Left forelimb (tissue), 1 donor: ENCODE measurements around the gene MAP7.
"Not testable (repeated sequence)": the region's sequence is repeated elsewhere in the genome, so short reads cannot be mapped to it uniquely, and the experiment has no call there.

ENCODE experiments used
- DNase-seq: peaks from one replicate; pipeline ENCODE4 v3.0.0-alpha.2; 2018; ENCODE audit warnings: low spot score

MAP7 gene

DNA sequence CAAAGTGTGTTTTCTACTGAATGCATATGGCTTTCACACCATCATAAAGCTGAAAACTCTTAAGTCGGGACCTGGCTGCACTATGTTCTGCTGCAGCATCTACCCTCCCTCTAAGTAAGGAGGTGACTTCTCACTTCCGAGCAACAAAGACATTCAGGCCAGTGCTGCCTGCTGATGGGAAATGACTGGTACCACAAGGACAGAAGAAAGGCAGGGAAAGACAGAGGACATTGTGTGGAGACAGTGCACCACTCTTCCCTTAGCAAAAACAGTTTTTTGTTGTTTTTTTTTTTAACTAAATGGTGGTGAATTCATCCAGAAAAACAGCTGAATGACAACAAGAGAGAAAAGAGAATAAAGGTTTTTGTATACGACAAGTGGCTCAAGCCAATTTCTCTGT is 81.5 kb downstream of the MAP7 start:
- no peak for DNase-seq

DNA sequence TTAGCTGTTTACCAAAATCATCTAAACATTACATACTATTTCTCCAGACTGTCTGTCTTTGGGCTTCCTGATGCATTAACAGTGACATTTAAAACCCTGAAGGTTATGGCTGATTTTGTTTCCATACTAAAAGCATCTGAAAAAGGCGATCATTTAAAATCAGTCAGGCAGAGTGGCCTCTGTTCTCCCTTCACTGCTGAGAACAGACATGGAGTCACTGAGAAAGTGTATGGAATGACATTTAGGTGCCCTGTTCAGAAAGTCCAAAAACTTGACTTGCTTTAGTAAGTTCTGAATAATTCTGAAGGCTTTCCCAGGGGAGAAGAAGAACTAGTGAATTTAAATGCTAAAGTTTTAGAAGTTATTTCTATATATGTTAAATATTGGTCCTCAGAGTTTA is 83.0 kb downstream of the MAP7 start:
- no peak for DNase-seq

DNA sequence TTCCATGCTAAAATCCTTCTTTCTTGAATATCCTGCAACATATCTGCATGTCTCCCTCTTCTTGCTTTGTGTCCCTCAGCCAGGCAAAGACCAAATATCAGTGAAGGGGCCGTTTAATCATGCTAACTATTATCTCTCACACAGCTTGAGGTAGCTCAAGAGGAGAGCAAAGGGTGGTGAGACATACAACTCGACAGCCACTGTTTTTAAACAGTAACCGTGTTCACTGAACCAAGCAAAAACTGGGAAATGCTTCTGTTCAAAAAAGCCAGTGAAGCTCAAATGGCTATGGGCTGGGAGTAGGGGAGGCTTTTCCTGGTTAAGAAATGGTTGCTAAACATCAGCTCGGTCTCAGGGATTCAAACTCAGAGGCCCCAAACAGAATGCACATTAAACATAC is 83.4 kb downstream of the MAP7 start:
- no peak for DNase-seq

DNA sequence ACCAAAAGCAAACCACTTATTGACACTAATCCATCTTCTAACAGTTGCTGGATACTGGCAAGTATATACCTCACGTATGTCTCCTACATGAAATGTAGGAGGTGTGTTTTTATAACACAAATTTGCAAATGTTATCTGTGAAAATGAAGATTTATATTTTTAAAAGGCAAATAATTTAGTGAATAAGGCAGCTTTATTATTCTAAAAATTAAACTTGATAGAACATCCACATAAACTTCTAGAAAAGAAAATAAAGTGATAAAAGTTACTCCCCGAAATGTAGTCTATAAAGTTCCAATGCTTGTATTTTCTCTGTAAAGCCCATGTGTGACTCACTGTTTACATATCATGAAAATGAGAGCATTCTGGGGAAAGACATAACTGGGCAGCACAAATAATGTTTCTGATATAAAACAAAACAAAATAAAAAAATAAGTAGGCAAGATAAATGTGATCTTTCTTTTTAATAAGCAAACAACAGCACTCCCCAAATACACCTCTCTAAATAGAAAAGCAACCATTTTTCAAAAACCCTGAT is 84.4 kb downstream of the MAP7 start:
- no peak for DNase-seq

DNA sequence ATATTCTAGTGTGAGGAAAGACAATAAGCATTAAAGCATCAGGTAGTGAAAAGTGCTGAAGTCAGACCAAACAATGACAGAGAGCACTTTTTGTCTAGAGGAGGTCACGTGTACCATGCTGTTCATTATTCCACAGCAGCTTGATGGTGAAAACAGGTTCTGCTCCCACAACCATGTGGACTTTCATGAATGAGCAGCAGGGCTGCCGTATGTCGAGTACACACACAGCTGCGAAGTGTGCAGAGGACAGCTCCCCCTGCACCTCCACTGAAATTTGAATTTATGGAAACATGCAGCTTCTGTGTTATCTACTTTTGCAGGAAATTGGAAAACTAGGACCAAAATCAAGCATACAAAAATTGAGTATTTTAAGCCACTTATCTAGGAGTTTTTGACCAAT is 85.3 kb downstream of the MAP7 start:
- no peak for DNase-seq

DNA sequence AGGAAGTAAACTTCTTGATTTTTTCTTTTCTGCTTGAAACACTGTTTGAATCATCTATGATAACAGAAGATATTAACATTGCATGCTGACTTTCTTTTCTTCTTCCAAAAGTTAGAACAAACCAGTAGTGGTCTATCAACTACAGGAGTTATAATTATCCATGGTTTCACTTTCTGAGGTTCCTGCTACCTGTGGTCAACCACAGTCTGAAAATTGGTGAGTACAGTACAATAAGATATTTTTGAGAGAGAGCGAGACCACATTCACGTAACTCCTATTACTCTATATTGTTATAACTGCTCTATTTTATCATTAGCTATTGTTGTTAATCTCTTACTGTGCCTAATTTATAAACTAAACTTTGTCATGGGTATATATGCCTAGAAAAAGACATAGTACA is 86.1 kb downstream of the MAP7 start:
- no peak for DNase-seq

DNA sequence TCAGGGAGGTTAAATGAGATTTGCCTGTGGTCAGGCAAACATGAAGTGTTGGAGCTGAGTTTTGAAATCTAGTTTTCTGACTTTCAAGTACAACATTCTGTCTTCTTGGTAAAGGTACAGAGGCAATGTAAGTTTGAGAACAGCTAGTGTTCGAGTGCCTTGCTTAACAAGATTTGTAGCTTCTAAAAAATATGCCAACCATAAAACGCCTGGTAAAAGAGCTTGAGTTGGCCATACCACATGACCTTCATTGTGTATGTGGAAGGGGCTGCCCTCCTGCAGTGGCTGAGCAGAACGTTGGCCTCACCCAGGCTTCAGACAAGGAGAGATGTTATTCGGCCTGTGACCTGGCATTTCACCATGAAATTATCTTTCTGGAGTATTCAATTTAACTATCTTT is 86.5 kb downstream of the MAP7 start:
- DNase-seq, result no peak

DNA sequence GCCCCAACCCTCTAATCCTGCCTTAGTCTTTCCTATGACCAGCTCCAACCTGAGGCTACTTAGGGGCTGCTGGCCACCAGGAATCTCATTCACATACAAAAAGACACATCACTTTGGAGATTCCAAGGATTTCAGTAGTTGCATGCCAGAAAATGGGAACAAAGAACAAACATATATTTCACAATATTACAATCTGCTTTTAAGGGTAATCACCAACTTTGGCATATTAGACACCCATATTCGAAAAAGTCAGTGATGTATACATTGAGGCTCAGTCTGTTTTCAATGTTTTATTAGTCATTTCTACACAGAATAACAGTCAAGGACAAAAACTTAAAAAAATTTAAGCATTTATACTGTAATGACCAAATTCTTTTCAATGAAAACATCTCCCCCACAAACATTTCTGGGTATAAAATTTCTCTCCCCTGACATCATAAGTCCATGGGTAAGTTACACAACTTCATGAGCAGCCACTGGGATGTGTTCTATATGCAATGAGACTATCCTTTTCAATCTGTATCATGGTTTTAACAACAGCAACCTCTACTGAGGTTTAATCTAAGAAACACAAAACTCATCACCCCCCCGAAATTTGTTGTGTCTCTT is 103.5 kb downstream of the MAP7 start:
- no peak for DNase-seq

DNA sequence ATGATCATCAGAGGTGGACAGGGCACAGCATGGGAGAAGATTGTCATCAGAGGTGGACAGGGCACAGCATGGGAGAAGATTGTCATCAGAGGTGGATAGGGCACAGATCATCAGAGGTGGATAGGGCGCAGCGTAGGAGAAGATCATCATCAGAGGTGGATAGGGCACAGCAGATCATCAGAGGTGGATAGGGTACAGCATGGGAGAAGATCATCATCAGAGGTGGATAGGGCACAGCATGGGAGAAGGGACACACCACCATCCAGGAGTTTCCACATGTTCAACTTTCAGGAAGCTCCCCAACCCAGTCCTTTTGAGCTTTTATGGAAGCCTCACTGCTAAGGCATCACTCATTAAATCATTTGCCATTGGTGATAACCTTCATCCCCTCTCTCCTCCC is 104.1 kb downstream of the MAP7 start:
- DNase-seq, result no peak

DNA sequence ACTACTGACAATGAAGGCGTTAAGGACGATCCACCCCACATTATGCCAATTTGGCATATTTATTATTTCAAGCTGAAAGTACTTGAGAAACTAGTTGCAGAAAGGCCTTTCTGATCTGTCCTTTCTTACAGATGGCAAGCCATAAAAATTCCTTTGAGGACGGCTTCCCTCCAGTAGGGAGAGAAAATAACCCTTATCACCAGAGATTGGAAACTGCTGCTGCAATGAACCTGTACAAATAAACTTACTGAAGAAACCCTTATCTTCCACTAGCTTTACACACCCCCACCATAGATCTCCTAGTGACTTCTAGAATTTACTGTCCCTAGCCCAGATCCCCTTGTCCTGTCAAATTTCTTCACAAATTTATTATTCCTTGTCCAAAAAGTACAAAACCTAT is 105.2 kb downstream of the MAP7 start:
- DNase-seq, result no peak

DNA sequence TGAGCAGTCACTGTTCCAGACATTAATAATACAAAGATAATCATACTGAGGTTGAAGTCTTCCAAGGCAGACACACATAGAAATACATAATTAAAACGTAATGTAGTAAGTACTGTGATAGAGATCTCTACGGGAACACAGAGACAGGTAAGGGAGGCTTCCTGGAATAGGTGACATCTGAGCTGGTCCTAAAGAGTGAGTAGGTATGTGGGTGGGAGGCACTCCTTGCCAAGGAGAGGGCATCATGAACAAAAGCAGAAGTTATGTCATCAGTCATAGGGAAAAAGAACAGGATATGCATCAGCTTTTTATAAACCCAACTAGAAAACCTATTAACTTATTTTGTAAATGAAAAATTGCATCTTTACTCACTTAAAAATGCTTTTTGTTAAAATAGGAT is 110.0 kb downstream of the MAP7 start:
- DNase-seq, result no peak

DNA sequence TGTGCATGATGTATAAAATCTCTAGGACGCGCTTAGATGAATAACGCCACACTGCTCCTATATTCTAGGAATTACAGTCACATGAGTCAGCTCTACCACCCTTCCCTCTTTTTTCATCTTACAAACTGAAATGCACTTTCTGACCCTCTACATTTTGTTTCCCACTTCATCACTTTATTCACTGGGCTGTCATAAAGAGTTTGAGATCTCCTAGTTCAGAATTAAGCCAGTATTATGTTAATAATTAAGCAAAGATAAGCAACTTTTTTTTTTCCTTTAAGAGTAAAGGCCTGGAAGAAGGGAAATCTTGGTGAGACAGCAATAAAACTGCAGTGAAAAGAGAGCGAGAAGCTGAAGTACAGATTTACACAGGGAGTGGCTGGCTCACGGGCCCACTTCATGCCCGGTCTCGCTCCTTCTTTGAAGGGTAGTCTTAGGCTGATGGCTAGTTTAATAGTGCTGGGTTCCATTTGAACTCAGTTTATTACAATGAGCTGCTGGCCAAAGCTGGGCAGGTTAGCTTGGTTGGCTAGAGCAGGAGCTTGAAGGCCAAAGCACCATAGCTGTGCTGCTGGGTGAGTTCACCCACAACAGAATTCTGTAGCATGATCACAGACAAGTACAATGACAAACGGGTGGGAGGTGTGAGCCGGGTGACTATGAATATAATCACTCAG is 110.6 kb downstream of the MAP7 start:
- DNase-seq, result no peak

DNA sequence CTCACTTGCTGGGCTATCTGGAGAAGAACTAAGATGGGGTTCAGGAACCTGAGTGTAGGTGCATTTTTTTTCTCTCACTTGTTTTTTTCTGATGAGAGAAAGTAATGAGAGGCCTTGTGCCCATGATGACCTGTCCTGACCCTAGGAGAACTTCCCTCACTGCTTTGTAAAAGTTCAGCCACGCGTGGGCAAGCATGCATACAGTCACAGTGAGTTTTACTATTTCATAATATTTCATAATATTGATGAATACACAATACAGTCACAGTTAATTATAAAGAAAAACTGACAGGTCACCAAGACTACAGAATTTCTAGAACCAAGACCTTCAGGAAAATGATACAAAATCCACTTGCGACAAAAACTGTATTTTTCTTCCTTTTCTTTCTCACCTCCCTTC is 111.8 kb downstream of the MAP7 start:
- DNase-seq, result no peak

DNA sequence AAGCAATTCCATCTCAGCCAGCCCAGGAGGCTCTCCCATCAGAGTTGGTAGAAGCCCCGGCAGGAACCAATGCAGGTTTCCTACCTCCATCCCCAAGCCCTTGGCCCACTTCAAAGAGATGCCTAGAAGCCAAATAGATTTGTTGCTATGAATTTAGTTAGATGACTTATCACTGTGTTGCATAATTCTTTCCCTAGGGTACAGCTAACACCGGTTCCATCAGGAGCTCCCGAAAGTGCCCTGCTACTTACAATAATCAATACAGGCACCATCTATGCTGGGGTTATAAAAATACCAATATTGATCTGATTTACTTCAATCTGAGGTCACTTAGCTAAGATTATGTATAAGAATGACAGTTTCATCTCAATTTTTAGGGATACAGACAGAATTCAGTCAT is 113.0 kb downstream of the MAP7 start:
- no peak for DNase-seq

DNA sequence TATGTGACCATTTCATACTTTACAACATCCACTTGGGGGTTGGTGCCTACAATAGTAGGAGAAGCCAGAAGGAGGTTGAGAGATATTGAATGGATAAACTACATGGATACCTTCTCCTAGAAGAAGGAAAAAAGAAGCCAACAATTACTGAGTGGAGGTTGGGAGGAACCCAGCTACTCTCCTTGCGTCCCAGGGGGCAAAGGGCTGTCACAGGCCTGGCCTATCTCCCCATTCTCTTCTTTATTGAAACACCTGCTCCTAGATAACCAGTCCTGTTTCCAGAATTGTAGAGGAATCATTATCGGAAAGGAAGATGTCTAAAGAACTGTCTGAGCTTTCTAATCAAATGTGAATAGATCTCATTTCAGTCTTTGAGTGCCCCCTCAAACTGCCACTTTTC is 115.1 kb downstream of the MAP7 start:
- no peak for DNase-seq

DNA sequence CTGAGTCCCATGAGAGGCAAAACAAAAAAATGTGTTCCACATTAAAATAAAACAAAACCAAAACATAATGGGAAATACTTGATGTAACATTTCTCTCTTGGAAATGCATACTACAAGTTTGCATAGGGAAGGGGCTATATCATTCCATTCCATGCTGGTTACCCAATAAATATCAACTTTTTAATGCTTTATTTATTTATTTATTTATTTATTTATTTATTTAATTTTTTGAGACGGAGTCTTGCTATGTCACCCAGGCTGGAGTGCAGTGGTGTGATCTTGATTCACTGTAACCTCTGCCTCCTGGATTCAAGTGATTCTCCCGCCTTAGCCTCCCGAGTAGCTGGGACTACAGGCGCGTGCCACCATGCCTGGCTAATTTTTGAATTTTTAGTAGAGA is 118.9 kb downstream of the MAP7 start:
- not testable (repeated sequence) for DNase-seq

DNA sequence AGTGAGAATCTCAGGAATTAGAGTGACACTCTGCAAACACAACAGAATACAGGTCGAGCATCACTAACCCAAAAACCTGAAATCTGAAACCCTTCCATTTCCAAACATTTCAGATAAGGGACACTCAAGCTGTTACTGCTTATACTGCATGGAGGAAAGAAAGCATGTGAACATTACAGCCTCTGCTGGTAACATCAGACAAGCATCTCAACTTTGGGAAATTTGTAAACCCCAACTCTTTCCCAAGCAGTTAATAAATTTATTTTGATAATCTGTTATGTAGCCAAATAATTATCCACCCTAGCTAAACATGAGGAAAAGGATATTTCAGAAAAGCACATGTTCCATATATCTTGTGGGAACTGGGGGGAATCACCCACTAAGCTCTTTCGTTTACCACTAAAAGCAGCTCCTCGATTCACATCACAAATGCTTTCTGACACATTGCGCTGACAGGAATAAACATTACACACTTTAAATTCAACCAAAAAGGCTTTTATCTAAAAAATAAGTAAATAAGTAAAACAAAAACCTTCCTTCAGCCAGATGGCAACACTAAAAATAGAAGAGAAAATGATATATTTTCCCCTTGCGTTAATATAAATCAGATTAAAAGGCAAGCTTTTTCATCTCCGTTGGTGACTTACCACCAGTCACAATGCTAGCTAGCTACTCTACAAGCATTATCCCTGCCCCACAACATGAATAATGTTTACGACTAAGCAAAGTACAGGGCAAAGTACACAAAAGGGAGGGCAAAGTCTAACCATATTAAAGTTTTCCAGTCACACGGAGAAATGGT is 120.8 kb downstream of the MAP7 start:
- no peak for DNase-seq

DNA sequence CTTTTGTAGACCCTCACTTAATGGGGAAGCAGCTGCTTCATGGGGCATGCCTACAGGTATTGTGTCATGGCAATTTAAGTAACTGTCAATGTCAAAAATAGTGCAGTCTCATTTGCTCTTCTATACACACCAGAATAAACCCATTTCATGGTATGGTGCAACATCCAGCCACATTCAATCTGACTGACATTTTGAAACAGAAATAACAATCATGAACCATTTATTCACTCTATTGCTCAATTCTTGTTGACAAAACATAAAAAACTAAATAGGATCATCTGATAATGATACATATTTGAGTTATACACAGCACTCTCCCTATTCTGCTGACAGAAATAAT is 122.9 kb downstream of the MAP7 start:
- no peak for DNase-seq

DNA sequence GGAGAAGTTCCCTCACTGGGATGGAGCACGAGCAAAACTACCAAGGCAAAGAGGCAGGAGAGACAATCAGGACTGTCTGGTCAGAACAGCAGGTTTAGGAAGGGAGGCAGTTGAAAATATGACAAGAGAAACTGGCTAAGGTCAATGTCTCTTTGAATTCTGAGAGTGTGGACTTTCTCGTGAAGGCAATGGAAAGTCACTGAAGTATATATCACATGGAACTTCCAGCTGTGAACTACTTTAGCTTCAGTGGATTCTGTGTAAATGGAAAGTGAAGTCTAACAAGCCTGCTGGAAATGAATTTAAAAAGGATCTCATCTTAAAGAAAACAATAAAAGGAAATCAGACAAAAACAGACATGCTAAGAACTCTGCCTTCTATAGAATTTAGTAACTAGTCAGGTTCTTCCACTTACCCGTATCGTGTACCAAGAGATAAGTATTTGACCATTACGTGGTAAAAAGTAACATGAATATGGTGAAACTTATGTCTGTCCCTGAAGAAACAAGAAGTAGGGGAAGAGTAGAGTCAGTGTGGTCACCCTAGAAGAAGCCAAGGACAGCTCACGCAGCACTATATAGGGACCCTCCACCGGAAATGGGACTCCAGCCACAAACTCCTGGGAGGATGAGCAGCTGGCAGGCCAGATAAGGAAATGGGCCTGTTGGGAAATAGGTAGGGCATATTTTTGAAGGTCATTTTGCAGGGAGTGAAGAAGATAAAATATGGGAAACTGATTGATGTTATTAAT is 123.4 kb downstream of the MAP7 start:
- DNase-seq, result no peak

DNA sequence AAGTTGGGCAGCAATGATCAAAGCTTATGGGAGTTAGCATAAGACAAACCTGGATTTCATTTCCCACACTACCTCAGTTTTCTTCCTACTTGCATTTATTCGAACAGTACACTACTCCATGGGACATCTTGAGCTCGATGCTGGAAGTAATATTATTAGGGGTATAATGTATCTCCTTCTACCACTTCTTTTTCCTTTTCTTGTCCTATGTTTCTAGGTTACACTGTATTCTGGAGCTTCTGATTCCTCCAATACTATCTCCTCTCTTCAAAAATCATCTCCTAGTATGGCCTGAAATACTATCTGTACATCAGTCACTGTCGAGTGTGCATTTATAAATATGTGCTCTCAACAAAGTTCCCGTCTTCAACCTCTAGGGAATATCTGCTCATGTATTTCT is 124.4 kb downstream of the MAP7 start:
- DNase-seq, result no peak

DNA sequence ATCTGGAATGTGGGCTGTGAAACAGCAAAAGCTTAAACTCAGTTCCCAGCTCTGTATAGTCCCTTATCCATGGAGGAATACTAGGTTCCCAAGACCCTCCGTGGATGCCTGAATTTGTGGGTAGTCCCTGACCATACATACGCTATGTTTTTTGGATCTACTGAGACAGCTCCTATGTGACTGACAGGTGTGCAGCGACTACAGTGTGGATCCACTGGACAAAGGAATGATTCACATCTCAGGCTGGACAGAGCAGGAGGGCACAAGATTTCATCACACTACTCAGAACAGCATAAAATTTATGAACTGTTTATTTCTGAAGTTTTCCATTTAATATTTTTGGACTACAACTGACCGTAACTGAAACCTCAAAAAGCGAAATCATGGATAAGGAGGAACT is 125.3 kb downstream of the MAP7 start:
- DNase-seq, result no peak

DNA sequence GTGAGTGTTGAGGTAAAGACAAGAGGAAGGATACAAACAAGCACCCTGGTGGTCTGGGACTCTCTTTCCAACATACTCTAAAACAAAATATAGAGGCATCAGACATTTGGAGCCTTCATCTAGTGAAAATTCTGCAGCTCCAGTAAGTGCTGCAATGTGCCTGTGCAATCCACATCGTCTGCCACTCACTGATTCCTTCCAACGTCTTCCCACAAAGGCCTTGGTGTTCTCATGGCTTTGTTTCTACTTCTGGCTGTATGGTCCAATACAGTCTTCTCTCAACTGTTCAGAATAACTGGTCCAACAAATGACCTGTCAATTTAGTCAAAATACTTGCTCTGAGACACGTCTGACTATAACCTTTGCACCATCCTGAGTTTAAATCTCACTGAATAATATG is 125.8 kb downstream of the MAP7 start:
- DNase-seq, result no peak
